Neuronal stem cell (in vitro differentiated cells): ENCODE data around the gene KRTAP3-1. TPM values are rescaled to one million over a fixed set of nuclear protein-coding genes. Genes with fewer than 3 reads are reported as not detected.
"Not testable (repeated sequence)": the region's sequence is repeated elsewhere in the genome, so short reads cannot be mapped to it uniquely, and the experiment has no call there.

Source experiments
- DNase-seq: peaks from one replicate; pipeline ENCODE4 v3.0.0-alpha.2; 2013; ENCODE audit warnings: low spot score
- H2AFZ ChIP-seq: one replicate; pipeline ENCODE4 v1.6.1; 2013; ENCODE audit warnings: mild to moderate bottlenecking, low read length, inconsistent platforms
- H2AK5ac ChIP-seq: 2 replicates; pipeline ENCODE4 v1.6.1; 2013; ENCODE audit warnings: low read depth, mild to moderate bottlenecking, inconsistent platforms, low read length, moderate library complexity, mixed read lengths
- H2BK120ac ChIP-seq: 2 replicates; pipeline ENCODE4 v1.6.1; 2013; ENCODE audit warnings: low read depth, mild to moderate bottlenecking, inconsistent platforms, low read length, moderate library complexity, mixed read lengths
- H2BK12ac ChIP-seq: one replicate; pipeline ENCODE4 v1.6.1; 2013; ENCODE audit warnings: low read length, inconsistent platforms
- H2BK15ac ChIP-seq: 2 replicates; pipeline ENCODE4 v1.6.1; 2013; ENCODE audit warnings: mild to moderate bottlenecking, low read length, inconsistent platforms, mixed read lengths
- H2BK5ac ChIP-seq: one replicate; pipeline ENCODE4 v1.6.1; 2013; ENCODE audit warnings: inconsistent platforms, mild to moderate bottlenecking, low read length, moderate library complexity
- H3K14ac ChIP-seq: one replicate; pipeline ENCODE4 v1.6.1; 2013; ENCODE audit warnings: low read length, inconsistent platforms
- H3K18ac ChIP-seq: 2 replicates; pipeline ENCODE4 v1.6.1; 2013; ENCODE audit warnings: low read length, inconsistent platforms
- H3K23ac ChIP-seq: 2 replicates; pipeline ENCODE4 v1.6.1; 2013; ENCODE audit warnings: low read depth, mild to moderate bottlenecking, mixed read lengths, low read length, inconsistent platforms; ENCODE audit not compliant: poor library complexity
- H3K27ac ChIP-seq: replicated peaks from 3 replicates; pipeline ENCODE4 v1.5.1; 2013; ENCODE audit warnings: low read length, inconsistent platforms
- H3K27me3 ChIP-seq, 3 experiments: 2 replicates each; pipeline ENCODE4 v1.6.1; 2013; ENCODE audit warnings: low read length in 3 of 3, mild to moderate bottlenecking in 2 of 3, inconsistent platforms in 1 of 3, low read depth in 1 of 3, mixed read lengths in 1 of 3, moderate library complexity in 1 of 3; ENCODE audit not compliant: control insufficient read depth in 3 of 3, insufficient read depth in 3 of 3
- H3K36me3 ChIP-seq, 2 donors: replicated peaks in 1 of 2; 2 replicates each; pipeline ENCODE4 v1.6.1; 2013; ENCODE audit warnings: low read length in 2 of 2; ENCODE audit not compliant: control insufficient read depth in 2 of 2, insufficient read depth in 2 of 2
- H3K4ac ChIP-seq: 2 replicates; pipeline ENCODE4 v1.6.1; 2013; ENCODE audit warnings: inconsistent platforms, mild to moderate bottlenecking, low read length, moderate library complexity
- H3K4me1 ChIP-seq, 2 donors: 1 replicate in 1 of 2; 2 replicates in 1 of 2; pipeline ENCODE4 v1.6.1; 2013; ENCODE audit warnings: low read length in 2 of 2, low read depth in 1 of 2; ENCODE audit not compliant: control insufficient read depth in 2 of 2, insufficient read depth in 1 of 2
- H3K4me2 ChIP-seq: one replicate; pipeline ENCODE4 v1.6.1; 2013; ENCODE audit warnings: mild to moderate bottlenecking, low read length, inconsistent platforms; ENCODE audit not compliant: insufficient read depth, poor library complexity, severe bottlenecking
- H3K4me3 ChIP-seq, 2 donors: 2 replicates each; pipeline ENCODE4 v1.5.1; 2013; ENCODE audit warnings: low read length in 2 of 2, mild to moderate bottlenecking in 2 of 2, inconsistent platforms in 1 of 2, moderate library complexity in 1 of 2
- H3K79me1 ChIP-seq: one replicate; pipeline ENCODE4 v1.6.1; 2013; ENCODE audit warnings: low read depth, mild to moderate bottlenecking, inconsistent platforms, low read length, moderate library complexity
- H3K9ac ChIP-seq: one replicate; pipeline ENCODE4 v1.6.1; 2013; ENCODE audit warnings: mild to moderate bottlenecking, low read depth, low read length, inconsistent platforms; ENCODE audit not compliant: poor library complexity
- H3K9me3 ChIP-seq, 2 donors: replicated peaks in 1 of 2; 2 replicates each; pipeline versions ENCODE3 to v1.6.1; 2013; ENCODE audit warnings: low read length in 2 of 2, mild to moderate bottlenecking in 2 of 2, inconsistent platforms in 1 of 2, low read depth in 1 of 2, mixed read lengths in 1 of 2, moderate library complexity in 1 of 2; ENCODE audit not compliant: control insufficient read depth in 2 of 2, insufficient read depth in 1 of 2
- H4K8ac ChIP-seq: one replicate; pipeline ENCODE4 v1.6.1; 2013; ENCODE audit warnings: low read depth, mild to moderate bottlenecking, inconsistent platforms, low read length, moderate library complexity
- H4K91ac ChIP-seq: one replicate; pipeline ENCODE4 v1.6.1; 2013; ENCODE audit warnings: low read length, low read depth, mild to moderate bottlenecking, inconsistent platforms; ENCODE audit not compliant: poor library complexity
- WGBS, 2 donors: extraction: QIAGEN DNeasy Blood & Tissue Kit; methylation state at CpG; one replicate each; pipeline ENCODE4 v1.1.7; 2013; ENCODE audit warnings: missing lambda C conversion rate in 2 of 2, mixed read lengths in 1 of 2; ENCODE audit not compliant: insufficient read length in 2 of 2, insufficient replicate concordance in 1 of 2; ENCODE audit errors: extremely low coverage in 2 of 2; 5-methylcytosine and 5-hydroxymethylcytosine counted together
- polyA plus RNA-seq, 2 experiments: library from polyadenylated mRNA; stranded (reverse); fragments of 200-250 nt; gene quantifications; one replicate each; pipeline ENCODE4 v1.2.3, GENCODE V29; 2013

The KRTAP3-1 gene
- polyA plus RNA-seq (2013, experiment 1 of 2) = not detected
- polyA plus RNA-seq (2013, experiment 2 of 2) = not detected

- Histone ChIP-seq H3K9me3 (peaks cover 0 to 3% of the 10 kb centered on the region in 2 donors), H3K9ac (no peak within 1 kb of the TSS), H2AFZ (no peak within 1 kb of the TSS), H3K27me3 (no peaks in the 10 kb centered on the region), H3K4me1 (peaks cover 0 to 5% of the 10 kb centered on the region in 2 donors), H3K14ac (no peak within 1 kb of the TSS), H3K36me3 (no peaks in the 10 kb centered on the region), H2BK15ac (no peak within 1 kb of the TSS), H3K4me2 (no peak within 1 kb of the TSS), H3K27ac (no peak within 1 kb of the TSS), H4K91ac (no peak within 1 kb of the TSS), H2BK120ac (no peak within 1 kb of the TSS), H3K18ac (peak within 1 kb of the TSS; percentile 87), H3K79me1 (no peaks in the 10 kb centered on the region), H4K8ac (no peak within 1 kb of the TSS), H2BK5ac (no peak within 1 kb of the TSS), H2BK12ac (peak within 1 kb of the TSS; percentile 94), H3K4ac (no peak within 1 kb of the TSS), H3K4me3 (peak within 1 kb of the TSS in 1 of 2 donors; percentile 68), H3K23ac (peak within 1 kb of the TSS; percentile 52), H2AK5ac (no peak within 1 kb of the TSS)
- WGBS, 2 donors = no CpG with 5 or more reads among the region's 8 CpGs
- no peak for DNase-seq
These were observed at the start of gene KRTAP3-1 for GRCh38 chr17:41008811-41009210. KRTAP3-1 (minus strand) TSS chr17:41009128; CDS start chr17:41009074, 54 bp downstream.

- no peak overlapping the region for H4K8ac ChIP-seq
- no peak overlapping the region for H2AK5ac ChIP-seq
- H4K91ac ChIP-seq = no peak overlapping the region
- no peak overlapping the region for H3K4ac ChIP-seq
- no peak overlapping the region for H2BK120ac ChIP-seq
- H3K4me2 ChIP-seq = no peak overlapping the region
- no peaks in the 10 kb centered on the region for H3K27me3 ChIP-seq
- no peaks in the 10 kb centered on the region for H3K79me1 ChIP-seq
- peaks cover 0 to 2% of the 10 kb centered on the region in 2 donors for H3K4me1 ChIP-seq
- H3K23ac ChIP-seq = no peak overlapping the region
- H2BK12ac ChIP-seq = no peak overlapping the region
- H3K18ac ChIP-seq = no peak overlapping the region
- H3K9me3 ChIP-seq = peaks cover 0 to 2% of the 10 kb centered on the region in 2 donors
- no peak for DNase-seq
- H3K36me3 ChIP-seq = no peaks in the 10 kb centered on the region
- no CpG with 5 or more reads among the region's 1 CpG for WGBS, 2 donors
- no peak overlapping the region for H2BK5ac ChIP-seq
- H3K4me3 ChIP-seq = no peak overlapping the region
- no peak overlapping the region for H3K14ac ChIP-seq
- H2AFZ ChIP-seq = no peak overlapping the region
- H3K9ac ChIP-seq = no peak overlapping the region
- no peak overlapping the region for H2BK15ac ChIP-seq
- H3K27ac ChIP-seq = no peak overlapping the region
These were observed 48.6 kb upstream of the KRTAP3-1 start for GRCh38 chr17:41057547-41057946.

GRCh38 chr17:41055130-41055529 is 46.2 kb upstream of the KRTAP3-1 start, which contains the start of gene KRTAP2-2:
KRTAP2-2 (minus strand) TSS chr17:41055230; CDS start chr17:41055211, 19 bp downstream.
- H2AFZ ChIP-seq, H3K4me3 ChIP-seq, H2BK120ac ChIP-seq, H2BK12ac ChIP-seq, H3K23ac ChIP-seq, H3K4ac ChIP-seq, H3K36me3 ChIP-seq, H4K91ac ChIP-seq, H3K14ac ChIP-seq, H3K4me2 ChIP-seq, H4K8ac ChIP-seq, H3K27ac ChIP-seq, H3K18ac ChIP-seq, H2BK5ac ChIP-seq, H3K4me1 ChIP-seq, H2BK15ac ChIP-seq, H3K9ac ChIP-seq, H3K27me3 ChIP-seq, H3K9me3 ChIP-seq, DNase-seq, H2AK5ac ChIP-seq, H3K79me1 ChIP-seq: not testable (repeated sequence)
- WGBS, 2 donors = no CpG with 5 or more reads among the region's 6 CpGs

- H3K9me3 ChIP-seq, H3K9ac ChIP-seq, H4K91ac ChIP-seq, H3K23ac ChIP-seq, H2BK5ac ChIP-seq, H3K14ac ChIP-seq, H3K36me3 ChIP-seq, H3K4me2 ChIP-seq, DNase-seq, H2BK12ac ChIP-seq, H3K4me1 ChIP-seq, H4K8ac ChIP-seq, H2BK120ac ChIP-seq, H3K27me3 ChIP-seq, H3K79me1 ChIP-seq, H3K4me3 ChIP-seq, H2AFZ ChIP-seq, H3K4ac ChIP-seq, H2BK15ac ChIP-seq, H3K27ac ChIP-seq, H2AK5ac ChIP-seq, H3K18ac ChIP-seq: not testable (repeated sequence)
- no CpG with 5 or more reads among the region's 9 CpGs for WGBS, 2 donors
These were observed 45.6 kb upstream of the KRTAP3-1 start for GRCh38 chr17:41054556-41054955.
